Stimulated activated CD4-positive, alpha-beta T cell treated with anti-CD3 and anti-CD28 coated beads, Interleukin-4, amount 100 ng/mL, for 48 hours (primary cell): ENCODE results near the gene ERCC6L.

ENCODE experiments used
- DNase-seq, 2 donors: peaks; one replicate each; pipeline ENCODE4 v3.0.0-alpha.2; 2020; ENCODE audit warnings: low read depth in 2 of 2

Gene ERCC6L

GRCh38 chrX:72238721-72239475, at the start of gene ERCC6L:
TSS of gene ERCC6L (minus strand) at chrX:72239027. CDS start at chrX:72238911, 116 bp downstream.
- peak; percentile 73 to 78 for DNase-seq

GRCh38 chrX:72282302-72282701, 43.5 kb upstream of the ERCC6L start:
- no peak for DNase-seq

GRCh38 chrX:72280321-72280845, 41.6 kb upstream of the ERCC6L start:
- DNase-seq: no peak

- DNase-seq: no peak
Observed at GRCh38 chrX:72276478-72276953, 37.7 kb upstream of the ERCC6L start.

GRCh38 chrX:72274526-72274925, 35.7 kb upstream of the ERCC6L start:
- no peak for DNase-seq

- DNase-seq: no peak
Observed at GRCh38 chrX:72273718-72274117, 34.9 kb upstream of the ERCC6L start.

- DNase-seq: no peak
Observed at GRCh38 chrX:72272868-72273267, 34.0 kb upstream of the ERCC6L start.

- DNase-seq: no peak
Observed at GRCh38 chrX:72271812-72272211, 33.0 kb upstream of the ERCC6L start.

GRCh38 chrX:72271091-72271788, 32.4 kb upstream of the ERCC6L start:
- DNase-seq: no peak

GRCh38 chrX:72270316-72270866, 31.6 kb upstream of the ERCC6L start:
- DNase-seq: no peak

- no peak for DNase-seq
Observed at GRCh38 chrX:72269671-72270251, 30.9 kb upstream of the ERCC6L start.

- no peak for DNase-seq
Observed at GRCh38 chrX:72268597-72269365, 30.0 kb upstream of the ERCC6L start.

GRCh38 chrX:72265263-72265662, 26.4 kb upstream of the ERCC6L start:
- no peak for DNase-seq

- DNase-seq: no peak
Observed at GRCh38 chrX:72262077-72262476, 23.2 kb upstream of the ERCC6L start.

GRCh38 chrX:72260448-72260847, 21.6 kb upstream of the ERCC6L start:
- no peak for DNase-seq

GRCh38 chrX:72258174-72258573, 19.3 kb upstream of the ERCC6L start:
- DNase-seq: no peak

- no peak for DNase-seq
Observed at GRCh38 chrX:72255864-72256263, 17.0 kb upstream of the ERCC6L start.

- DNase-seq: no peak
Observed at GRCh38 chrX:72255445-72255844, 16.6 kb upstream of the ERCC6L start.

- no peak for DNase-seq
Observed at GRCh38 chrX:72254816-72255215, 16.0 kb upstream of the ERCC6L start.

- no peak for DNase-seq
Observed at GRCh38 chrX:72253686-72254085, 14.9 kb upstream of the ERCC6L start.

- no peak for DNase-seq
Observed at GRCh38 chrX:72247206-72247942, 8.5 kb upstream of the ERCC6L start.
